Neuron (in vitro differentiated cells): Measurements from ENCODE around the gene ULBP3.
"Not testable (repeated sequence)": the region's sequence is repeated elsewhere in the genome, so short reads cannot be mapped to it uniquely, and the experiment has no call there.

ENCODE experiments used
- H2AFZ ChIP-seq: one replicate; pipeline ENCODE4 v1.6.1; 2013; ENCODE audit warnings: low read depth, mild to moderate bottlenecking, inconsistent platforms, low read length, moderate library complexity
- H3K27me3 ChIP-seq: one replicate; pipeline ENCODE4 v1.6.1; 2013; ENCODE audit warnings: low read length; ENCODE audit not compliant: insufficient read depth
- H3K36me3 ChIP-seq: one replicate; pipeline ENCODE4 v1.6.1; 2013; ENCODE audit warnings: low read length; ENCODE audit not compliant: insufficient read depth
- H3K4me1 ChIP-seq: one replicate; pipeline ENCODE4 v1.6.1; 2013; ENCODE audit warnings: low read length; ENCODE audit not compliant: insufficient read depth
- H3K4me3 ChIP-seq: 2 replicates; pipeline ENCODE4 v1.5.1; 2013; ENCODE audit warnings: mild to moderate bottlenecking, low read length, moderate library complexity
- H3K9me3 ChIP-seq: one replicate; pipeline ENCODE4 v1.6.1; 2013; ENCODE audit warnings: low read length

The ULBP3 gene

GRCh38 chr6:150070236-150070818 lies 1.4 kb upstream of the ULBP3 start:
- H3K36me3 ChIP-seq = peaks cover 7% of the 10 kb centered on the region
- no peak overlapping the region for H3K4me3 ChIP-seq
- H3K4me1 ChIP-seq = peaks cover 21% of the 10 kb centered on the region
- H3K27me3 ChIP-seq = no peaks in the 10 kb centered on the region
- no peaks in the 10 kb centered on the region for H3K9me3 ChIP-seq
- H2AFZ ChIP-seq = no peak overlapping the region

GRCh38 chr6:150069706-150070105 lies 785 bp upstream of the ULBP3 start:
- Histone ChIP-seq H3K27me3 (no peaks in the 10 kb centered on the region), H3K4me1 (peaks cover 16% of the 10 kb centered on the region), H3K36me3 (peaks cover 13% of the 10 kb centered on the region), H3K9me3 (no peaks in the 10 kb centered on the region), H2AFZ (no peak overlapping the region), H3K4me3 (no peak overlapping the region)

- H3K27me3 ChIP-seq = no peaks in the 10 kb centered on the region
These were observed 770 bp downstream of the ULBP3 start for GRCh38 chr6:150068151-150068550.

GRCh38 chr6:150065083-150065482 lies 3.8 kb downstream of the ULBP3 start:
- Histone ChIP-seq H3K4me3 (no peak overlapping the region), H3K36me3 (peaks cover 42% of the 10 kb centered on the region), H3K9me3 (peaks cover 8% of the 10 kb centered on the region), H2AFZ (no peak overlapping the region), H3K27me3 (no peaks in the 10 kb centered on the region), H3K4me1 (peaks cover 17% of the 10 kb centered on the region)

More at GRCh38 chr6:150068151-150068550, 770 bp downstream of the ULBP3 start:
- peaks cover 15% of the 10 kb centered on the region for H3K4me1 ChIP-seq
- H2AFZ ChIP-seq = peak overlapping the region; percentile 98
- H3K9me3 ChIP-seq = peaks cover 3% of the 10 kb centered on the region
- H3K4me3 ChIP-seq = peak overlapping the region; percentile 86
- peaks cover 25% of the 10 kb centered on the region for H3K36me3 ChIP-seq

- H2AFZ ChIP-seq = no peak overlapping the region
These were observed 5.3 kb downstream of the ULBP3 start for GRCh38 chr6:150063640-150064039.

GRCh38 chr6:150059973-150060372 lies 8.9 kb downstream of the ULBP3 start:
- peaks cover 31% of the 10 kb centered on the region for H3K36me3 ChIP-seq
- not testable (repeated sequence) for H2AFZ ChIP-seq, H3K4me3 ChIP-seq, H3K27me3 ChIP-seq, H3K4me1 ChIP-seq
- peaks cover 13% of the 10 kb centered on the region for H3K9me3 ChIP-seq

More at GRCh38 chr6:150063640-150064039, 5.3 kb downstream of the ULBP3 start:
- H3K36me3 ChIP-seq = peaks cover 42% of the 10 kb centered on the region
- H3K27me3 ChIP-seq = no peaks in the 10 kb centered on the region
- peaks cover 12% of the 10 kb centered on the region for H3K4me1 ChIP-seq
- H3K4me3 ChIP-seq = no peak overlapping the region
- peaks cover 10% of the 10 kb centered on the region for H3K9me3 ChIP-seq

GRCh38 chr6:150058986-150059385 lies 9.9 kb downstream of the ULBP3 start:
- Histone ChIP-seq H3K9me3 (peaks cover 14% of the 10 kb centered on the region), H3K27me3 (no peaks in the 10 kb centered on the region), H3K4me1 (peaks cover 2% of the 10 kb centered on the region), H3K4me3 (no peak overlapping the region), H2AFZ (no peak overlapping the region), H3K36me3 (peaks cover 22% of the 10 kb centered on the region)

- H3K27me3 ChIP-seq = no peaks in the 10 kb centered on the region
- H3K9me3 ChIP-seq = peaks cover 16% of the 10 kb centered on the region
- peaks cover 2% of the 10 kb centered on the region for H3K4me1 ChIP-seq
- no peak overlapping the region for H3K4me3 ChIP-seq
- no peak overlapping the region for H2AFZ ChIP-seq
- peaks cover 17% of the 10 kb centered on the region for H3K36me3 ChIP-seq
These were observed 10.6 kb downstream of the ULBP3 start for GRCh38 chr6:150058231-150058792.

- peaks cover 16% of the 10 kb centered on the region for H3K9me3 ChIP-seq
- no peaks in the 10 kb centered on the region for H3K27me3 ChIP-seq
- no peak overlapping the region for H2AFZ ChIP-seq
- H3K4me1 ChIP-seq = peaks cover 2% of the 10 kb centered on the region
- peaks cover 16% of the 10 kb centered on the region for H3K36me3 ChIP-seq
- no peak overlapping the region for H3K4me3 ChIP-seq
These were observed 11.4 kb downstream of the ULBP3 start for GRCh38 chr6:150057501-150057951.

GRCh38 chr6:150056916-150057315 lies 12.0 kb downstream of the ULBP3 start:
- Histone ChIP-seq H3K9me3 (peaks cover 13% of the 10 kb centered on the region), H3K27me3 (peaks cover 2% of the 10 kb centered on the region), H2AFZ (no peak overlapping the region), H3K4me3 (no peak overlapping the region), H3K36me3 (peaks cover 11% of the 10 kb centered on the region), H3K4me1 (peaks cover 2% of the 10 kb centered on the region)

- peaks cover 3% of the 10 kb centered on the region for H3K4me1 ChIP-seq
- no peak overlapping the region for H3K4me3 ChIP-seq
- H3K36me3 ChIP-seq = peaks cover 5% of the 10 kb centered on the region
- no peak overlapping the region for H2AFZ ChIP-seq
- H3K27me3 ChIP-seq = peaks cover 2% of the 10 kb centered on the region
- peaks cover 11% of the 10 kb centered on the region for H3K9me3 ChIP-seq
These were observed 12.8 kb downstream of the ULBP3 start for GRCh38 chr6:150056156-150056555.

- no peak overlapping the region for H3K4me3 ChIP-seq
- peaks cover 11% of the 10 kb centered on the region for H3K9me3 ChIP-seq
- H2AFZ ChIP-seq = no peak overlapping the region
- H3K27me3 ChIP-seq = peaks cover 2% of the 10 kb centered on the region
- H3K4me1 ChIP-seq = peaks cover 8% of the 10 kb centered on the region
- no peaks in the 10 kb centered on the region for H3K36me3 ChIP-seq
These were observed 13.8 kb downstream of the ULBP3 start for GRCh38 chr6:150055131-150055530.

GRCh38 chr6:150053450-150053849 lies 15.5 kb downstream of the ULBP3 start:
- Histone ChIP-seq H3K36me3 (no peaks in the 10 kb centered on the region), H3K9me3 (peaks cover 9% of the 10 kb centered on the region), H2AFZ (no peak overlapping the region), H3K27me3 (peaks cover 2% of the 10 kb centered on the region), H3K4me1 (peaks cover 8% of the 10 kb centered on the region), H3K4me3 (no peak overlapping the region)

GRCh38 chr6:150050846-150051245 lies 18.1 kb downstream of the ULBP3 start:
- Histone ChIP-seq H3K9me3 (peaks cover 6% of the 10 kb centered on the region), H2AFZ (no peak overlapping the region), H3K4me1 (peaks cover 12% of the 10 kb centered on the region), H3K36me3 (no peaks in the 10 kb centered on the region), H3K4me3 (no peak overlapping the region), H3K27me3 (peaks cover 2% of the 10 kb centered on the region)
